ENCODE data around the gene KIF1A.

DNA sequence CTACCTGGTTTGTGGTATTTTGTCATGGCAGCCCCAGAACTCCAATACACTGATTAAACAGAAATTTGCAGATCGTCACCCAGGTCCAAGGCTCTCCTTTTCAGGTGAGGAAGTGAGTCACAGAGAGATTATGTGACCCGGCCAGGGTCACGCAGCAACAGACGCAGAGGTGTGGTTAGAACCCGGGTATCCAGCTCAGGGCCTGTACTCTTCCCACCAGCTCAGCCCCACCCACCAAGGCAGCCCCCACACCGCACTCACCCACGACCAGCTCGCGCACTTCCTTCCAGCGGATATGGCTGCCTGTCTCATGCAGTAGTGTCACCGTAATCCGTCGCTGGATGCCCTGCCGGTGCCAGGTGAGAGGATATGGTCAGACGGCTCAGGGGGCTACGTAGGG, 80.2 kb downstream of the KIF1A start:
- TF ChIP-seq TCF12 (IDR thresholded peaks at IDR 0.05; ENCODE audit: low read depth, low read length) (no peak), CTCF (IDR thresholded peaks at IDR 0.05; ENCODE audit: control extremely low read depth in 1 of 3, insufficient read depth in 1 of 3, low read depth in 1 of 3, low read length in 3 of 3) (no peak), ZNF274 (IDR thresholded peaks at IDR 0.05; ENCODE audit: borderline replicate concordance, extremely low read depth, low read length) (no peak), EP300 (IDR thresholded peaks at IDR 0.05; ENCODE audit: borderline replicate concordance in 1 of 2, low read depth in 2 of 2, low read length in 2 of 2) (no peak), POLR2A (IDR thresholded peaks at IDR 0.05; ENCODE audit: control extremely low read depth in 1 of 2, low read depth in 2 of 2, low read length in 2 of 2) (no peak), TAF1 (IDR thresholded peaks at IDR 0.05; ENCODE audit: low read depth, low read length) (no peak), EZH2 (IDR thresholded peaks at IDR 0.05; ENCODE audit: low read depth, low read length, severe bottlenecking) (no peak), YY1 (IDR thresholded peaks at IDR 0.05; ENCODE audit: low read depth, low read length) (no peak), ATF3 (IDR thresholded peaks at IDR 0.05; ENCODE audit: insufficient read depth, low read depth, low read length) (no peak), GABPA (IDR thresholded peaks at IDR 0.05; ENCODE audit: borderline replicate concordance, insufficient read depth, low read length) (no peak), KDM1A (IDR thresholded peaks at IDR 0.05; ENCODE audit: borderline replicate concordance, low read length) (no peak), NRF1 (IDR thresholded peaks at IDR 0.05; ENCODE audit: low read depth, low read length) (no peak), JUN (IDR thresholded peaks at IDR 0.05; ENCODE audit: low read depth, low read length) (no peak)
- TF ChIP-seq, protein P1, sequence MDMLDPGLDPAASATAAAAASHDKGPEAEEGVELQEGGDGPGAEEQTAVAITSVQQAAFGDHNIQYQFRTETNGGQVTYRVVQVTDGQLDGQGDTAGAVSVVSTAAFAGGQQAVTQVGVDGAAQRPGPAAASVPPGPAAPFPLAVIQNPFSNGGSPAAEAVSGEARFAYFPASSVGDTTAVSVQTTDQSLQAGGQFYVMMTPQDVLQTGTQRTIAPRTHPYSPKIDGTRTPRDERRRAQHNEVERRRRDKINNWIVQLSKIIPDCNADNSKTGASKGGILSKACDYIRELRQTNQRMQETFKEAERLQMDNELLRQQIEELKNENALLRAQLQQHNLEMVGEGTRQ (IDR thresholded peaks at IDR 0.05; ENCODE audit: low read length), result no peak
